ENCODE results near the gene DSTYK.
"Not testable (repeated sequence)": the region's sequence is repeated elsewhere in the genome, so short reads cannot be mapped to it uniquely, and the experiment has no call there.

Gene DSTYK

GRCh38 chr1:205240118-205240517 is 28.6 kb upstream of the DSTYK start:
- no peak for DNase-seq

GRCh38 chr1:205239078-205239477 is 27.6 kb upstream of the DSTYK start:
- no peak for DNase-seq

GRCh38 chr1:205237526-205238484 is 26.3 kb upstream of the DSTYK start:
- no peak for DNase-seq

- no peak for DNase-seq
Observed at GRCh38 chr1:205236951-205237475, 25.5 kb upstream of the DSTYK start.

GRCh38 chr1:205236526-205236925 is 25.0 kb upstream of the DSTYK start:
- no peak for DNase-seq

GRCh38 chr1:205235951-205236350 is 24.4 kb upstream of the DSTYK start:
- DNase-seq = no peak

- not testable (repeated sequence) for DNase-seq
Observed at GRCh38 chr1:205233986-205234385, 22.5 kb upstream of the DSTYK start.

GRCh38 chr1:205232945-205233397 is 21.5 kb upstream of the DSTYK start:
- DNase-seq = no peak

GRCh38 chr1:205232127-205232820 is 20.8 kb upstream of the DSTYK start:
- DNase-seq = no peak

GRCh38 chr1:205230982-205231381 is 19.5 kb upstream of the DSTYK start:
- DNase-seq = no peak

- no peak for DNase-seq
Observed at GRCh38 chr1:205229916-205230700, 18.6 kb upstream of the DSTYK start.

GRCh38 chr1:205229399-205229871 is 17.9 kb upstream of the DSTYK start:
- no peak for DNase-seq

- no peak for DNase-seq
Observed at GRCh38 chr1:205228093-205228521, 16.6 kb upstream of the DSTYK start.

- peak; percentile 94 for DNase-seq
Observed at GRCh38 chr1:205227584-205228013, 16.1 kb upstream of the DSTYK start, which contains the start of gene TMCC2. TSS of gene TMCC2 (plus strand) at chr1:205227946. CDS start at chr1:205228565, 619 bp downstream.

GRCh38 chr1:205226868-205227583 is 15.5 kb upstream of the DSTYK start:
- peak; percentile 18 for DNase-seq

- no peak for DNase-seq
Observed at GRCh38 chr1:205225901-205226765, 14.6 kb upstream of the DSTYK start.

GRCh38 chr1:205224736-205225135 is 13.2 kb upstream of the DSTYK start:
- DNase-seq = no peak

GRCh38 chr1:205220421-205220820 is 8.9 kb upstream of the DSTYK start:
- no peak for DNase-seq

GRCh38 chr1:205217418-205217817 is 5.9 kb upstream of the DSTYK start:
- DNase-seq = no peak

- DNase-seq = no peak
Observed at GRCh38 chr1:205216588-205216987, 5.1 kb upstream of the DSTYK start.

GRCh38 chr1:205214756-205215155 is 3.3 kb upstream of the DSTYK start:
- DNase-seq = no peak

Measured in NCI-H1048 (cell line).